CD4-positive, alpha-beta memory T cell (primary cell): ENCODE measurements around the gene DDR2. TPM values are rescaled to one million over a fixed set of nuclear protein-coding genes. Genes with fewer than 3 reads are reported as not detected.

ENCODE experiments used
- CTCF ChIA-PET: fragments of 350-600 bp; sonication (Branson Sonifier 250); formaldehyde crosslinking; loops from one replicate; lab custom pipeline; 2021; ENCODE audit warnings: inconsistent platforms; ENCODE audit not compliant: partially characterized antibody; lab: Charles Lee
- POLR2A ChIA-PET: fragments of 350-600 bp; sonication (Branson Sonifier 250); formaldehyde crosslinking; loops from one replicate; lab custom pipeline; 2021; ENCODE audit not compliant: partially characterized antibody; lab: Charles Lee
- DNase-seq, 5 donors: peaks; one replicate each; pipeline versions ENCODE4 v3.0.0 to v3.0.0-alpha.2; 2020 to 2022; ENCODE audit warnings: mixed read lengths in 1 of 5
- H3K27ac ChIP-seq: one replicate; pipeline ENCODE4 v1.7.0; 2013; ENCODE audit warnings: low read depth, low read length
- H3K27me3 ChIP-seq: 2 replicates; pipeline ENCODE4 v1.7.0; 2013; ENCODE audit warnings: mild to moderate bottlenecking, low read length, moderate library complexity; ENCODE audit not compliant: insufficient read depth
- H3K36me3 ChIP-seq: 2 replicates; pipeline ENCODE4 v1.7.0; 2013; ENCODE audit warnings: mild to moderate bottlenecking, low read length, moderate library complexity; ENCODE audit not compliant: insufficient read depth
- H3K4me1 ChIP-seq: 2 replicates; pipeline ENCODE4 v1.7.0; 2013; ENCODE audit warnings: mild to moderate bottlenecking, low read length, moderate library complexity; ENCODE audit not compliant: insufficient read depth
- H3K4me3 ChIP-seq, 2 donors: one replicate each; pipeline ENCODE4 v1.7.0; 2013; ENCODE audit warnings: low read length in 2 of 2, mild to moderate bottlenecking in 1 of 2
- H3K9me3 ChIP-seq, 2 donors: one replicate each; pipeline ENCODE4 v1.7.0; 2013; ENCODE audit warnings: low read length in 2 of 2, control low read depth in 1 of 2; ENCODE audit not compliant: control insufficient read depth in 1 of 2
- H3K27ac Mint-ChIP-seq, 7 donors: one replicate each; pipeline ENCODE4 v1.8.0; 2020 to 2021; ENCODE audit warnings: mixed read lengths in 7 of 7, mild to moderate bottlenecking in 6 of 7, inconsistent platforms in 3 of 7, moderate library complexity in 3 of 7
- H3K27me3 Mint-ChIP-seq, 2 donors: one replicate each; pipeline ENCODE4 v1.8.0; 2020 to 2021; ENCODE audit warnings: mixed read lengths in 2 of 2
- H3K36me3 Mint-ChIP-seq, 2 donors: one replicate each; pipeline ENCODE4 v1.8.0; 2020 to 2021; ENCODE audit warnings: mixed read lengths in 2 of 2, inconsistent platforms in 1 of 2, mild to moderate bottlenecking in 1 of 2
- H3K4me1 Mint-ChIP-seq, 4 donors: one replicate each; pipeline ENCODE4 v1.8.0; 2020 to 2021; ENCODE audit warnings: mixed read lengths in 4 of 4, mild to moderate bottlenecking in 1 of 4
- H3K4me3 Mint-ChIP-seq, 8 donors: one replicate each; pipeline ENCODE4 v1.8.0; 2020 to 2021; ENCODE audit warnings: mixed read lengths in 8 of 8, mild to moderate bottlenecking in 7 of 8, moderate library complexity in 6 of 8, inconsistent platforms in 3 of 8
- H3K9me3 Mint-ChIP-seq, 8 donors: one replicate each; pipeline ENCODE4 v1.8.0; 2020 to 2021; ENCODE audit warnings: mixed read lengths in 8 of 8, mild to moderate bottlenecking in 5 of 8, inconsistent platforms in 3 of 8, moderate library complexity in 1 of 8
- intact Hi-C: fragments of 100-400 bp; cut with micrococcal nuclease; formaldehyde crosslinking; loops from one replicate; pipeline ENCODE4 v1.15.1; 2023
- polyA plus RNA-seq, 2 donors: library from polyadenylated mRNA; unstranded; fragments of 300-500 nt; fragmentation: Illumina TruSeq; gene quantifications; one replicate each; pipeline ENCODE4 v1.2.3, GENCODE V29; 2021
- total RNA-seq, 2 experiments: library from RNA; stranded (reverse); gene quantifications; one replicate each; pipeline ENCODE4 v1.2.3, GENCODE V29; 2021

Gene DDR2
- total and polyA plus RNA-seq, 4 experiments from 2014 or later = 0.18 to 0.53 (median 0.47) TPM; not detected in 1

GRCh38 chr1:162617513-162617912 is 14.8 kb upstream of the DDR2 start:
- H3K36me3 Mint-ChIP-seq = peaks cover 13 to 21% of the 10 kb centered on the region in 2 donors
- DNase-seq = no peak
- Histone ChIP-seq H3K27ac (no peak overlapping the region), H3K36me3 (no peaks in the 10 kb centered on the region), H3K4me3 (no peak overlapping the region), H3K9me3 (peaks cover 0 to 14% of the 10 kb centered on the region in 2 donors), H3K4me1 (no peaks in the 10 kb centered on the region), H3K27me3 (no peaks in the 10 kb centered on the region)
- ChIA-PET CTCF (interaction anchor here (0.9 kb wide), 1 partner anchor 11 kb away, joined by 3 read pairs; no protein-coding TSS in a partner anchor), POLR2A (no interaction called here)
- H3K27me3 Mint-ChIP-seq = no peaks in the 10 kb centered on the region
- peaks cover 0 to 36% (median 19%) of the 10 kb centered on the region in 8 donors for H3K9me3 Mint-ChIP-seq
- H3K4me1 Mint-ChIP-seq = no peaks in the 10 kb centered on the region
- H3K4me3 Mint-ChIP-seq = no peak overlapping the region
- no peak overlapping the region for H3K27ac Mint-ChIP-seq
- intact Hi-C loops = no loop called here

GRCh38 chr1:162619076-162619475 is 13.2 kb upstream of the DDR2 start:
- Mint-ChIP-seq H3K4me1 (no peaks in the 10 kb centered on the region), H3K36me3 (peaks cover 13 to 21% of the 10 kb centered on the region in 2 donors), H3K4me3 (no peak overlapping the region), H3K27ac (no peak overlapping the region), H3K27me3 (peaks cover 0 to 2% of the 10 kb centered on the region in 2 donors), H3K9me3 (peaks cover 0 to 36% (median 19%) of the 10 kb centered on the region in 8 donors)
- no peak for DNase-seq
- CTCF ChIA-PET = no interaction called here
- peaks cover 0 to 14% of the 10 kb centered on the region in 2 donors for H3K9me3 ChIP-seq
- no peak overlapping the region for H3K27ac ChIP-seq
- no peaks in the 10 kb centered on the region for H3K4me1 ChIP-seq
- H3K36me3 ChIP-seq = no peaks in the 10 kb centered on the region
- no peaks in the 10 kb centered on the region for H3K27me3 ChIP-seq
- POLR2A ChIA-PET = no interaction called here
- no peak overlapping the region for H3K4me3 ChIP-seq
- intact Hi-C loops = no loop called here

- intact Hi-C loops = no loop called here
- DNase-seq = no peak
- Mint-ChIP-seq H3K36me3 (peaks cover 13 to 26% of the 10 kb centered on the region in 2 donors), H3K4me3 (no peak overlapping the region), H3K9me3 (peaks cover 0 to 29% (median 19%) of the 10 kb centered on the region in 8 donors), H3K27ac (no peak overlapping the region), H3K4me1 (peaks cover 0 to 1% (median 0%) of the 10 kb centered on the region in 4 donors), H3K27me3 (peaks cover 2 to 8% of the 10 kb centered on the region in 2 donors)
- Histone ChIP-seq H3K36me3 (no peaks in the 10 kb centered on the region), H3K4me3 (no peak overlapping the region), H3K9me3 (peaks cover 0 to 14% of the 10 kb centered on the region in 2 donors), H3K4me1 (no peaks in the 10 kb centered on the region), H3K27me3 (no peaks in the 10 kb centered on the region), H3K27ac (no peak overlapping the region)
- ChIA-PET POLR2A (no interaction called here), CTCF (no interaction called here)
These were observed 11.0 kb upstream of the DDR2 start for GRCh38 chr1:162621256-162621655.

GRCh38 chr1:162625679-162626078 is 6.6 kb upstream of the DDR2 start:
- no peaks in the 10 kb centered on the region for H3K9me3 Mint-ChIP-seq
- peaks cover 0 to 3% (median 1%) of the 10 kb centered on the region in 4 donors for H3K4me1 Mint-ChIP-seq
- intact Hi-C loops = no loop called here
- Histone ChIP-seq H3K36me3 (no peaks in the 10 kb centered on the region), H3K9me3 (no peaks in the 10 kb centered on the region), H3K27ac (no peak overlapping the region), H3K4me3 (no peak overlapping the region), H3K27me3 (no peaks in the 10 kb centered on the region), H3K4me1 (no peaks in the 10 kb centered on the region)
- H3K4me3 Mint-ChIP-seq = no peak overlapping the region
- no peak for DNase-seq
- ChIA-PET CTCF (interaction anchor here (1.4 kb wide), 1 partner anchor 13 kb away, joined by 3 read pairs; no protein-coding TSS in a partner anchor), POLR2A (no interaction called here)
- H3K27me3 Mint-ChIP-seq = peaks cover 5 to 10% of the 10 kb centered on the region in 2 donors
- peaks cover 0 to 5% of the 10 kb centered on the region in 2 donors for H3K36me3 Mint-ChIP-seq
- H3K27ac Mint-ChIP-seq = no peak overlapping the region

- CTCF ChIA-PET = interaction anchor here (1.4 kb wide), 1 partner anchor 13 kb away, joined by 3 read pairs; no protein-coding TSS in a partner anchor
- H3K9me3 Mint-ChIP-seq = no peaks in the 10 kb centered on the region
- peak overlapping the region in 1 of 7 donors; percentile 62 for H3K27ac Mint-ChIP-seq
- intact Hi-C loops = no loop called here
- Histone ChIP-seq H3K4me3 (no peak overlapping the region), H3K4me1 (no peaks in the 10 kb centered on the region), H3K36me3 (no peaks in the 10 kb centered on the region), H3K27me3 (no peaks in the 10 kb centered on the region), H3K9me3 (no peaks in the 10 kb centered on the region), H3K27ac (no peak overlapping the region)
- peaks cover 0 to 3% (median 1%) of the 10 kb centered on the region in 4 donors for H3K4me1 Mint-ChIP-seq
- H3K27me3 Mint-ChIP-seq = peaks cover 7 to 10% of the 10 kb centered on the region in 2 donors
- peaks cover 0 to 5% of the 10 kb centered on the region in 2 donors for H3K36me3 Mint-ChIP-seq
- POLR2A ChIA-PET = no interaction called here
- DNase-seq = no peak
- H3K4me3 Mint-ChIP-seq = no peak overlapping the region
These were observed 6.2 kb upstream of the DDR2 start for GRCh38 chr1:162626094-162626493.

- Histone ChIP-seq H3K27ac (no peak overlapping the region), H3K4me1 (no peaks in the 10 kb centered on the region), H3K9me3 (no peaks in the 10 kb centered on the region), H3K36me3 (no peaks in the 10 kb centered on the region), H3K4me3 (no peak overlapping the region), H3K27me3 (no peaks in the 10 kb centered on the region)
- Mint-ChIP-seq H3K36me3 (peaks cover 0 to 5% of the 10 kb centered on the region in 2 donors), H3K4me1 (peaks cover 0 to 3% (median 1%) of the 10 kb centered on the region in 4 donors), H3K27ac (no peak overlapping the region), H3K27me3 (peaks cover 7 to 10% of the 10 kb centered on the region in 2 donors), H3K9me3 (no peaks in the 10 kb centered on the region), H3K4me3 (no peak overlapping the region)
- CTCF ChIA-PET = interaction anchor here (1.4 kb wide), 1 partner anchor 14 kb away, joined by 3 read pairs; no protein-coding TSS in a partner anchor
- POLR2A ChIA-PET = no interaction called here
- intact Hi-C loops = no loop called here
- DNase-seq = no peak
These were observed 5.5 kb upstream of the DDR2 start for GRCh38 chr1:162626761-162627160.

- H3K4me3 Mint-ChIP-seq = no peak overlapping the region
- Histone ChIP-seq H3K4me1 (no peaks in the 10 kb centered on the region), H3K27me3 (no peaks in the 10 kb centered on the region), H3K9me3 (no peaks in the 10 kb centered on the region), H3K27ac (no peak overlapping the region), H3K36me3 (no peaks in the 10 kb centered on the region), H3K4me3 (no peak overlapping the region)
- peak in 3 of 5 donors; percentile 2 to 13 (median 9) for DNase-seq
- H3K4me1 Mint-ChIP-seq = peaks cover 0 to 3% (median 1%) of the 10 kb centered on the region in 4 donors
- H3K27me3 Mint-ChIP-seq = peaks cover 7 to 10% of the 10 kb centered on the region in 2 donors
- no peaks in the 10 kb centered on the region for H3K9me3 Mint-ChIP-seq
- ChIA-PET POLR2A (no interaction called here), CTCF (interaction anchor here (1.3 kb wide), 2 partner anchors 10 to 14 kb away, joined by 3 read pairs; no protein-coding TSS in a partner anchor)
- no peak overlapping the region for H3K27ac Mint-ChIP-seq
- peaks cover 0 to 5% of the 10 kb centered on the region in 2 donors for H3K36me3 Mint-ChIP-seq
- intact Hi-C loops = no loop called here
These were observed 4.5 kb upstream of the DDR2 start for GRCh38 chr1:162627662-162628296.
